ENCODE measurements around the gene POLG2. TPM values are rescaled to one million over a fixed set of nuclear protein-coding genes. Genes with fewer than 3 reads are reported as not detected.
"Not testable (repeated sequence)": the region's sequence is repeated elsewhere in the genome, so short reads cannot be mapped to it uniquely, and the experiment has no call there.

The POLG2 gene
- total RNA-seq, 1 experiment from 2014 or later: 27.5 TPM

DNA sequence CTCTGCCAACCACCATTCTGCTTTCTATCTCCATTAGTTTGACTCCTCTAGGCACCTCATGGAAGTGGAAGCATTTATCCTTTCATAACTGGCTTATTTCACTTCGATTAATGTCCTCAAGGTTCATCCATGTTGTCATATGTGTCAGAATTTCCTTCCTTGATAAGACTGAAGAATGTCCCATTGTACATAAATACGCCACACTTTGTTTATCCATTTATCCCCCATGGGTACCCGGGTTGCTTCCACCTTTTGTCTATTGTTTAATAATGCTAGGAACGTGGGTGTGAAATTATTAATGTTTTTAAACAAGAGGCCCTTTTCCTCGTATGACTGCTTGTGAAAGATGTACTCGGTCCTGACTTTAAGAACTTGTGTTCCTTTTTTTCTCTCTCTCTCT, 35.1 kb downstream of the POLG2 start:
- no peaks in the 10 kb centered on the region for H3K36me3 Mint-ChIP-seq (ENCODE audit: insufficient read depth, unreplicated experiment)
- H3K4me1 Mint-ChIP-seq (ENCODE audit: insufficient read depth, unreplicated experiment): no peaks in the 10 kb centered on the region

DNA sequence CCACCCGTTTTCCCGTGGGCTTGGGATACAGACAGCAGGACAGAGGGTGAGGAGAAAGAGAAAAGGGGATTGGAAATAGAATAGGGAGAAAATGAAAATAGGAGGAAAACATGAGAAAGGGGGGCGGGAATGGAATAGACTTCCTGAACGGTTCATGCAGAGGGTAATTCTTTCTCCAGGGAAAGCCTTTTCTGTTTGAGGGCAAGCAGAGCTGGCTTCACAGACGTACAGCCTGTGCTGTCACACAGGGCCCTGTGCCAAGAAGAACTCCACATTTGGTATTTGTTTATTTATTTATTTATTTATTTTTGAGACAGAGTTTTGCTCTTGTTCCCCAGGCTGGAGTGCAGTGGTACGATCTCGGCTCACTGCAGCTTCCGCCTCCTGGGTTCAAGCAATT, 35.9 kb downstream of the POLG2 start:
- Mint-ChIP-seq H3K27ac (ENCODE audit: low read depth, unreplicated experiment) (no peak overlapping the region), H3K4me1 (ENCODE audit: insufficient read depth, unreplicated experiment) (no peaks in the 10 kb centered on the region), H3K27me3 (ENCODE audit: insufficient read depth, unreplicated experiment) (no peaks in the 10 kb centered on the region), H3K4me3 (ENCODE audit: unreplicated experiment) (no peak overlapping the region), H3K36me3 (ENCODE audit: insufficient read depth, unreplicated experiment) (no peaks in the 10 kb centered on the region), H3K9me3 (ENCODE audit: unreplicated experiment) (no peaks in the 10 kb centered on the region)
- intact Hi-C loops (cut with micrococcal nuclease): no loop called here
- TF ChIP-seq, protein P1, sequence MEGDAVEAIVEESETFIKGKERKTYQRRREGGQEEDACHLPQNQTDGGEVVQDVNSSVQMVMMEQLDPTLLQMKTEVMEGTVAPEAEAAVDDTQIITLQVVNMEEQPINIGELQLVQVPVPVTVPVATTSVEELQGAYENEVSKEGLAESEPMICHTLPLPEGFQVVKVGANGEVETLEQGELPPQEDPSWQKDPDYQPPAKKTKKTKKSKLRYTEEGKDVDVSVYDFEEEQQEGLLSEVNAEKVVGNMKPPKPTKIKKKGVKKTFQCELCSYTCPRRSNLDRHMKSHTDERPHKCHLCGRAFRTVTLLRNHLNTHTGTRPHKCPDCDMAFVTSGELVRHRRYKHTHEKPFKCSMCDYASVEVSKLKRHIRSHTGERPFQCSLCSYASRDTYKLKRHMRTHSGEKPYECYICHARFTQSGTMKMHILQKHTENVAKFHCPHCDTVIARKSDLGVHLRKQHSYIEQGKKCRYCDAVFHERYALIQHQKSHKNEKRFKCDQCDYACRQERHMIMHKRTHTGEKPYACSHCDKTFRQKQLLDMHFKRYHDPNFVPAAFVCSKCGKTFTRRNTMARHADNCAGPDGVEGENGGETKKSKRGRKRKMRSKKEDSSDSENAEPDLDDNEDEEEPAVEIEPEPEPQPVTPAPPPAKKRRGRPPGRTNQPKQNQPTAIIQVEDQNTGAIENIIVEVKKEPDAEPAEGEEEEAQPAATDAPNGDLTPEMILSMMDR (IDR thresholded peaks at IDR 0.05; ENCODE audit: unreplicated experiment): no peak
- BruUV-seq (replicated peaks): no TSS peak
- no peak for DNase-seq (ENCODE audit: unreplicated experiment)
- CTCF ChIA-PET: interaction anchor here (0.7 kb wide), 1 partner anchor 106 kb away, joined by 3 read pairs; no protein-coding TSS in a partner anchor
- POLR2A ChIA-PET: no interaction called here

More for the DNA sequence above, 35.1 kb downstream of the POLG2 start:
- Mint-ChIP-seq H3K27ac (ENCODE audit: low read depth, unreplicated experiment) (no peak overlapping the region), H3K27me3 (ENCODE audit: insufficient read depth, unreplicated experiment) (no peaks in the 10 kb centered on the region), H3K4me3 (ENCODE audit: unreplicated experiment) (no peak overlapping the region), H3K9me3 (ENCODE audit: unreplicated experiment) (no peaks in the 10 kb centered on the region)
- no peak for DNase-seq (ENCODE audit: unreplicated experiment)
- ChIA-PET CTCF (interaction anchor here (0.6 to 0.7 kb wide), 2 partner anchors 42 to 107 kb away, joined by 3 to 5 read pairs; no protein-coding TSS in a partner anchor), POLR2A (interaction anchor here (0.6 kb wide), 1 partner anchor 12 kb away, joined by 3 read pairs; no protein-coding TSS in a partner anchor)
- intact Hi-C loops (cut with micrococcal nuclease): no loop called here
- BruUV-seq (replicated peaks): no TSS peak
- TF ChIP-seq, protein P1 (IDR thresholded peaks at IDR 0.05; ENCODE audit: unreplicated experiment): no peak

DNA sequence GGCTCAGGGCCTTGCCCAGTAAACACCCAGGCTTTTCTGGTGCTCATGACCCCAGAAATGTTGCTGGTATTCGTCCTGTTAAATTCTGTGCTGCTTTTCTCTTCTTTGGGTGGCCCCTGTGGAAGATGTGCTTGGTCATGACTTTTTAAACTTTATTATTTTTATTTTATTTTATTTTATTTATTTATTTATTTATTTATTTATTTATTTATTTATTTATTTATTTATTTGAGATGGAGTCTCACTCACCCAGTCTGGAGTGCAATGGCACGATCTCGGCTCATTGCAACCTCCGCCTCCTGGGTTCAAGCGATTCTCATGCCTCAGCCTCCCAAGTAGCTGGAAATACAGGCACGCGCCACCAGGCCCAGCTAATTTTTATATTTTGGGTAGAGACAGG, 37.0 kb downstream of the POLG2 start:
- POLR2A ChIA-PET; BruUV-seq (replicated peaks); H3K27ac Mint-ChIP-seq (ENCODE audit: low read depth, unreplicated experiment); H3K4me1 Mint-ChIP-seq (ENCODE audit: insufficient read depth, unreplicated experiment); H3K36me3 Mint-ChIP-seq (ENCODE audit: insufficient read depth, unreplicated experiment); CTCF ChIA-PET; H3K4me3 Mint-ChIP-seq (ENCODE audit: unreplicated experiment); DNase-seq (ENCODE audit: unreplicated experiment); intact Hi-C loops (cut with micrococcal nuclease); H3K27me3 Mint-ChIP-seq (ENCODE audit: insufficient read depth, unreplicated experiment); H3K9me3 Mint-ChIP-seq (ENCODE audit: unreplicated experiment): not testable (repeated sequence)

DNA sequence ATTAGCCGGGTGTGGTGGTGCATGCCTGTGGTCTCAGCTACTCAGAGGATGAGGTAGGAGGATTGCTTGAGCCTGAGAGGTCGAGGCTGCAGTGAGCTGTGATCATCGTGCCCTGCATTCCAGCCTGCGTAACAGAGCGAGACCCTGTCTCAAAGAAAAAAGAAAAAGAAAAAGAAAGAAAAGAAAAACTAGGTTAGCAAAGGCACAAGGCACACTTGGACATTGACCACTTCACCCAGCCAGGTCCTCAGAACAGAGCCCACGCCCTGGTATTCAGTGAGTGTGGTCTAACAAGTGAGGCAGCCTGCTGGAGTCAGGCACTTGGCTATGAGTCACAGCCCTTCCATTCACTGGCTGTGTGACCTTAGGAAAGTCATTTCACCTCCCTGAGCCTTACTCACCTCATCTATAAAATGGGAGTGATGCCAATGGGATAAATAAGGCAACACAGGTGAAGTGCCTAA, 37.5 kb downstream of the POLG2 start:
- ChIA-PET CTCF (no interaction called here), POLR2A (no interaction called here)
- intact Hi-C loops (cut with micrococcal nuclease): no loop called here
- Mint-ChIP-seq H3K27me3 (ENCODE audit: insufficient read depth, unreplicated experiment) (no peaks in the 10 kb centered on the region), H3K9me3 (ENCODE audit: unreplicated experiment) (no peaks in the 10 kb centered on the region), H3K4me1 (ENCODE audit: insufficient read depth, unreplicated experiment) (no peaks in the 10 kb centered on the region), H3K4me3 (ENCODE audit: unreplicated experiment) (no peak overlapping the region), H3K36me3 (ENCODE audit: insufficient read depth, unreplicated experiment) (no peaks in the 10 kb centered on the region), H3K27ac (ENCODE audit: low read depth, unreplicated experiment) (no peak overlapping the region)
- no TSS peak for BruUV-seq (replicated peaks)
- TF ChIP-seq, protein P1 (IDR thresholded peaks at IDR 0.05; ENCODE audit: unreplicated experiment): no peak
- peak; percentile 43 for DNase-seq (ENCODE audit: unreplicated experiment)

DNA sequence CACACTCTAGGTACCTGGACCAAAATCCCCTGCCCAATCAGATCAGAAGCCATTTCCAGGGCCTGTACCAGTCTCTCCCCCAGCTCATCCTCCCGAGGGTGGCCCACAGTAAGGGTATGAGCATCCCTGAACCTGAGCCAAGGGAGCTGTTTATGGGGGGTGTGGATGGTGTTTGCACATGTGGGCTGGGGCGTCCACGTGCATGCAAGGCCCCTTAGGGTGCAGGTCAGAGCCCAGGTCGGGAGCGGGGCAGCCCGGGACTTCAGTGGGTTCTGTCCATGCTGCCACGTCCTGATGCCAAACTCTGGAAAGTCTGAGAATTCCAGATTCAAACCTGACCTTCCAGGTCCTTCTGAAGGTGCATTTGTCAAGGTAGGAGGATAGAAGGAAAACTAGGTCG, 38.1 kb downstream of the POLG2 start:
- TF ChIP-seq, protein P1 (IDR thresholded peaks at IDR 0.05; ENCODE audit: unreplicated experiment): no peak
- DNase-seq (ENCODE audit: unreplicated experiment): no peak
- H3K4me3 Mint-ChIP-seq (ENCODE audit: unreplicated experiment): no peak overlapping the region
- ChIA-PET POLR2A (no interaction called here), CTCF (no interaction called here)
- H3K36me3 Mint-ChIP-seq (ENCODE audit: insufficient read depth, unreplicated experiment): no peaks in the 10 kb centered on the region
- no TSS peak for BruUV-seq (replicated peaks)
- H3K4me1 Mint-ChIP-seq (ENCODE audit: insufficient read depth, unreplicated experiment): no peaks in the 10 kb centered on the region
- intact Hi-C loops (cut with micrococcal nuclease): no loop called here
- H3K27me3 Mint-ChIP-seq (ENCODE audit: insufficient read depth, unreplicated experiment): no peaks in the 10 kb centered on the region
- H3K9me3 Mint-ChIP-seq (ENCODE audit: unreplicated experiment): no peaks in the 10 kb centered on the region
- H3K27ac Mint-ChIP-seq (ENCODE audit: low read depth, unreplicated experiment): no peak overlapping the region

All from MCF 10A (cell line).